GM19372 (cell line): Measurements from ENCODE around the gene ACE.

Source experiments
- ATAC-seq: cut with Tn5 transposase; IDR thresholded peaks from one replicate; pipeline ENCODE4 v1.9.1; 2021; ENCODE audit warnings: mild to moderate bottlenecking, low read depth, moderate library complexity; ENCODE audit not compliant: unreplicated experiment

Gene ACE

GRCh38 chr17:63533433-63534077 is 56.7 kb downstream of the ACE start:
- no peak for ATAC-seq

DNA sequence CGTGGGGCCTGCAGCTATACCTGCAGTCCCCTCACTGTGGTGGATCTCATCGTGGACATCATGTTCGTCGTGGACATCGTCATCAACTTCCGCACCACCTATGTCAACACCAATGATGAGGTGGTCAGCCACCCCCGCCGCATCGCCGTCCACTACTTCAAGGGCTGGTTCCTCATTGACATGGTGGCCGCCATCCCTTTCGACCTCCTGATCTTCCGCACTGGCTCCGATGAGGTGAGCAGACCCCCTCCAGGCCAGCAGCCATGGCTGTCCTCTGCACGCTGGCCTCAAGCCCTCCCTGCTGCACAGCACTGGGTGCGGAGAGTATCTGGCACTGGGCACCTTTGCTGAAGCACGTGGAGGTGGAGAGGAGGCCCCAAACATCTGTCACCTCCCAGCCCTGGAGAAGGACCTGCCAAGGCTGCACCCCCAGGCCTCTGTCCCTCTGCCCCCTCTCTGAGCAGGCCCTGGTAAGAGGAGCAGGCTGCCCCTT is 57.3 kb downstream of the ACE start:
- no peak for ATAC-seq

GRCh38 chr17:63534816-63535455 is 58.1 kb downstream of the ACE start:
- no peak for ATAC-seq

DNA sequence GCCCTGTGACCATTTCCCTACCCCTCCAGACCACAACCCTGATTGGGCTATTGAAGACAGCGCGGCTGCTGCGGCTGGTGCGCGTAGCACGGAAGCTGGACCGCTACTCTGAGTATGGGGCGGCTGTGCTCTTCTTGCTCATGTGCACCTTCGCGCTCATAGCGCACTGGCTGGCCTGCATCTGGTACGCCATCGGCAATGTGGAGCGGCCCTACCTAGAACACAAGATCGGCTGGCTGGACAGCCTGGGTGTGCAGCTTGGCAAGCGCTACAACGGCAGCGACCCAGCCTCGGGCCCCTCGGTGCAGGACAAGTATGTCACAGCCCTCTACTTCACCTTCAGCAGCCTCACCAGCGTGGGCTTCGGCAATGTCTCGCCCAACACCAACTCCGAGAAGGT is 58.8 kb downstream of the ACE start:
- ATAC-seq, result no peak

DNA sequence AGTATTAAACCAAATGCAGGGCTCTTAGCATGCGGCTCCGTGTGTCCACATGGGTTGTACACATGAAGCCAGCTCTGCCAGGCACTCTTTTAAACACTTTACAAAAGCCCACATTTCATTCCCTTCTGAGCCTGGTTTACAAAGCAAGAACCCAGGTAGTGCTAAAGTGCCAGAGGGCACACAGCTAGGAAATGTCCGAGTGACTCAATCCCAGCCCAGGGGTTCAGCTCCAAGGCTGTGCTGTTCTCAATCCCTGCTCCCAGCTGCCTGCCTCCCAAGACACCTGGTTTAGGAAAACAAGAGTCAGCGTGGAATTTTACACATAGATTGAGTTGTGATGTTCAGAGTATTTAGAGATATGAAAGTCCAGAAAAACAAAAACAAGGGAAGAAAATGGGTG is 60.1 kb downstream of the ACE start:
- no peak for ATAC-seq

GRCh38 chr17:63537991-63538692 is 61.3 kb downstream of the ACE start:
- no peak for ATAC-seq

GRCh38 chr17:63538693-63539595 is 62.1 kb downstream of the ACE start:
- ATAC-seq, result no peak

- no peak for ATAC-seq
These were observed 63.7 kb downstream of the ACE start for GRCh38 chr17:63540590-63540989.

GRCh38 chr17:63542218-63542545 is 65.3 kb downstream of the ACE start:
- ATAC-seq, result no peak

- ATAC-seq, result no peak
These were observed 66.3 kb downstream of the ACE start for GRCh38 chr17:63542942-63543821.

DNA sequence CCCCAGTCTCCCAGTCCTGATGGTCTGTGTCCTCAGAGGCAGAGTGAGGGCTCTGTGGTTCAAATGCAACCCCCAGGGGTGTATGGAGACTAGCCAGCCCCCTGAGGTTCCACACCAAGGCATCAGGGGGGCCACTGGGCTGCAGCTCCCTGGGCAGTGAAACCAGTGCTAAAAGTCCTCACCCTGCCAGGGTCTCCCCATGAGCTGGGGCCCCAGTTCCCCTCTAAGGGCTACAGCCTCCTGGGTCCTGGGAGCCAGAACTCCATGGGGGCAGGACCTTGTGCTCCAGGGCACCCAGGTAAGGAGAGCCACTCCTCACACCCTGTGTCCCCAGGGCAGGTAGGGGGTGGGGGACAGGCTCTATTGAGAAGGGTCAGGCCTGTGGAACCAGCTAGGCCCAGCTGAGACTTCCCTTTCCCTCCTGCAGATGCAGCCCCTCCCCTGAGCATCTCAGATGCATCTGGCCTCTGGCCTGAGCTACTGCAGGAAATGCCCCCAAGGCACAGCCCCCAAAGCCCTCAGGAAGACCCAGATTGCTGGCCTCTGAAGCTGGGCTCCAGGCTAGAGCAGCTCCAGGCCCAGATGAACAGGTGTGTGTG is 67.1 kb downstream of the ACE start:
- no peak for ATAC-seq

GRCh38 chr17:63544467-63545301 is 67.8 kb downstream of the ACE start:
- ATAC-seq, result no peak

- no peak for ATAC-seq
These were observed 69.6 kb downstream of the ACE start for GRCh38 chr17:63546308-63547082.

- no peak for ATAC-seq
These were observed 70.2 kb downstream of the ACE start for GRCh38 chr17:63547083-63547523.
